Loucy (cell line): ENCODE measurements around the gene TNPO3.

Source experiments
- CTCF ChIP-seq: fragments of 200-600 bp; sonication (generic); conservative IDR thresholded peaks from 2 replicates; pipeline ENCODE4 v1.5.1; 2014; ENCODE audit warnings: mild to moderate bottlenecking, antibody characterized with exemption, low read length
- EZH2phosphoT487 ChIP-seq: fragments of 200-600 bp; IDR thresholded peaks from 2 replicates; pipeline ENCODE4 v1.6.1; 2018; ENCODE audit warnings: antibody characterized with exemption, mild to moderate bottlenecking, moderate library complexity, borderline replicate concordance

GRCh38 chr7:128919881-128920799, 134.8 kb downstream of the TNPO3 start:
- no peak for TF ChIP-seq CTCF
- TF ChIP-seq EZH2phosphoT487: no peak
